Measurements from ENCODE around the gene GCSAML.
"Not testable (repeated sequence)": the region's sequence is repeated elsewhere in the genome, so short reads cannot be mapped to it uniquely, and the experiment has no call there.

Gene GCSAML

GRCh38 chr1:247548769-247549182 lies at the start of gene GCSAML:
TSS of gene GCSAML (plus strand) at chr1:247549134. CDS start at chr1:247549192, 58 bp downstream.
- no peak for DNase-seq

- no peak for DNase-seq
These were observed 48.1 kb upstream of the GCSAML start for GRCh38 chr1:247500865-247501264.

DNA sequence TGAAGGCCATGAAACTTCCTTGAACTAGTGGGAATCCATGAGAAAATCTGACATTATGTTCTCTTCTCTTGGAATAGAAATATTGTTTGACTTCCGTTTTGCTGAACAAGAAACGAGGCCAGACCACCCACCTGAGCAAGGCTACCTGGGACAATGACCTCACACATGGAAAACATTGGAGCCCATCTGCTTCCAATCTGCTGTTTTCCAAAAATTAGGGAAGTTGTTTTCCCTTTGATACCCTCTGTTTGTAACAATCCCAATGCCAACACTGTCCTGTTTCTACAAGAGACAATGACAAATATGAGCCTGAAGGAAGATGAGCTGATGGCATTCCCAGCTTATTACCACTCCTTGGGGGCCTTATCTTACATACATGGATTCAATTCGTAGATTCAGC lies 42.1 kb upstream of the GCSAML start:
- DNase-seq: no peak

DNA sequence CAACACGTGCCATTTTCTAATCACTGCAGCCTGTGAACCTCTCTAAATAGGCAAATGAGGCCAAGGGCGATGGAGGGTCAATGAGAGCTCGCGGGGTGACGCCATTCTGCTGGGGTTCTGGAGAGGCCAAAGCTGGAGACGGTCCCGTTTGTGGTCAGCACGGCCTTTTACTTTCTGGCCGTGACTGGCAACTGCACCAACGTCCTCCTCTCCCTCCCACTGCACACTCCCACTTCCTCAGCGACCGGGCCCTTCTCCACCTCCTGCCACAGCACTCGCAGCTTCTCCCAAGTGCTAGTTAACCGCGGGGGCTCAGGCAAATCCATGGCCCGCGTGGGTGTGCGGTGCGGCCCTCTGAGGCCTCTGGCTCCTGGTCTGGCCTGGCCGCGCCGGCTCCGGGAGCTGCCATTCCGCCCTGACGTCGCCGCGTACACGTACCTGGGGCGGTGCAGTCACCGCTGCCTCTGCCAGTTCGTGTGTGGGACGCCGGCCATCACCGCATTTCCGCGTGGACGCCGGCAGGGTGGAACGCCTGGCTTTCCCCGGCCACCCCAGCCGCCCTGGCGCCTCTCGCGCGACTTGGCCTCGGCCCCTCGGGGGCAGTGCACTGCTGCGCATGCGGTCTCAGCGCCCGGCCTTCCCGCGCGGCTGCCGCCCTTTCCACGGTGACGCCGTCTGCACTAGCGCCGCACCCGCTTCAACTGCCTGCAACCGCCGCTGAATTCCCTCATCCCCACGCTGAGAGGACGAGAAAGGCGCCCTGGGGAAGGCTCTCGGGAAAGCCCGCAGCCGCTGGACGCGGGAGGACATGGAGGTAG lies 30.9 kb upstream of the GCSAML start:
- no peak for DNase-seq

DNA sequence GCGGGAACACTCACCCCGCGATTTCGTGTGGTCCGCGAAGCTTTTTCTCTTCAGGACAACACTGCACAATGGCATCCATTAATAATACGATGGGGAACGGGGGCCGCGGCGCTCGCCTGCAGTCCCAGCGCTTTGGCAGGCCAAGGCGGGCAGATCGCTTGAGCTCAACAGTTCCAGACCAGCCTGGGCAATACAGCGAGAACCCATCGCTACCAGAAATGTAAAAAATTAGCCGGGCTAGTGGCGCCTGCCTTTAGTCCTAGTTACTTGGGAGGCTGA lies 30.4 kb upstream of the GCSAML start:
- DNase-seq: no peak

GRCh38 chr1:247521886-247522285 lies 27.0 kb upstream of the GCSAML start:
- not testable (repeated sequence) for DNase-seq

DNA sequence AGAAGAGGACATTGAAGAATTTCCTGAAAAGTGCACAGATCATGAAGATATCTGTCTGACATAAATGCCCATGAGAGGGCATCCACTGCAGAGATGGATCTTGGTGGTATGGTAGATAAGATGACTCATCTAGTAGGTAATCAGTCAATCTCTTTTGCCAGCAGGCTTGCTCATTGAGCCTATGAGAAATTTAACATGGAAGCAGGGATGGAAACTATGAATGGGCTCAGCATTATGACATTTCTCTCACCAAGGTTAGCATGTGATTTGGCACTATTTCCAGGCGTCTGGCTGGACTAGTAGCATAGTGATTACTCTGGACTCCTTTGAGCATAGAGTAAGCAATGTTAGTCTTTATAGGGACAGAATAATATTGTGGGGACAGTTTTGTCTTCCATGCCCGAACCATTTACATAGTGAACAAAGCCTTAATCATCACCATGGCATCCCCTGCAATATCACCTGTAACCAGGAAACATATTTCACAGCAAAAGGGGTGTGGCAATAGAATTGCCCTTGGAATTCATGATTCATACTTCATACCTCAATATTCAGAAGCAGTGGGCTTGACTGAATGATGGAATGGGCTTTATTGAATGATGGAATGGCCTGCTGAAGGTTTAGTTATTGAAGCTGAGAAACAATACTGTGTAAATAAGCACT lies 20.0 kb upstream of the GCSAML start:
- DNase-seq: no peak

- DNase-seq: no peak
These were observed 19.1 kb upstream of the GCSAML start for GRCh38 chr1:247529771-247530355.

GRCh38 chr1:247530785-247531184 lies 18.1 kb upstream of the GCSAML start:
- no peak for DNase-seq

GRCh38 chr1:247531937-247532336 lies 17.0 kb upstream of the GCSAML start:
- DNase-seq: no peak

GRCh38 chr1:247535402-247535801 lies 13.5 kb upstream of the GCSAML start:
- no peak for DNase-seq

DNA sequence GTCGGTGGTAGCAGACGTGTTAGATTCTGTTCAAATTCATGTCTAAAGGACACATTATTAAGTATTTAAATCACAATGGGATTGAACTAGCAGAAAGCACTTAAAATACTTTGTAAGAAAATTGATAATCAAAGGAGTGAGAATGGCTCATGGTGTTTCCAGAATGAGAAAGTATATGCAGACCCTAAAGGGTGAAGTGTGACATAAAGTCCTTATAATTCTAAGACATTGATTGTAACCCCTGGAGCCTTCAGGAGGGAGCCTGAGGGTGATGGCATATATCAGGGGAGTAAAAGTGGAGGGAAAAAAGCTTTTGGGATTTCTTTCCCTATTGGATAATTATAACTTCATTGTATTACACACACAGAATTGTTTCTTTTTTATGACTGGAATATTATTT lies 12.6 kb upstream of the GCSAML start, which contains the start of gene OR2C3:
Gene OR2C3 (minus strand): TSS at position 101 of the 400 bp plus-strand sequence. CDS start 3,929 bp downstream, outside the sequence.
- DNase-seq: no peak

DNA sequence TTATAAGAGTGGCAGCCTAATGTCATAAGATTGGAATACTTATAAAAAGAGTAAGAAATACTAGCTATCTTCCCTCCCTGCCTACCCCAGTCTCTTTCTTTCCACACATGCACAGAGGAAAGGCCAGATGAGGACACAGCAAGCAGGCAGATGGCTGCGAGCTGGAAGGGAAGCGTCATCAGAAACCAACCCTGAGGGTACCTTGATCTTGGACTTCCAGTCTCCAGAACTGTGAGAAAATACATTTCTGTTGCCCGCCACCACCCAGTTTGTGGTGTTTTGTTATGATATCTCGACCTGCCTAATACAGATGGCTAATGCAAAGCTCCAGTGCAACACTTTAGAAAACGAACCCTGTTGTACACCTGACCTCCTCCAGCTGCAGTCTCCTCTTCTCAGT lies 10.4 kb upstream of the GCSAML start:
- no peak for DNase-seq

GRCh38 chr1:247539215-247539614 lies 9.7 kb upstream of the GCSAML start:
- DNase-seq: no peak

DNA sequence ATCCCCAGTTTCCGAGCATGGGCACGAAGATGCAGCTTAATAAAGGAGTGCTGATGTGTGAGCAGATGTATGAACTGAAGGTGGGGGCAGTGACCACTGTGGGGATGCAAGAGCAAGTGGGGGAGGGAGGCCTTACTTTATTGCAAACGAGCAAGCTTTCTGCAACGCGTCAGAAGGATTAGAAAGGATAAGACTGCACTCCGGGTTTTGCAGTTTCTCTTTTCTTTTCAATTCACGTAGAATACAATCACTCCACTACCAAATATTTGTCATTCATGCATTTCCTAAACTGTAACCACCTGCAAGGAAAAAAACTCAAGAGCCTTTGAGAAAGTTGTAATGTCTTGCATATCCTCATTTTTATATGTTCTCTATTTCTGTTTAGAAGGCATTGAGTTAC lies 8.4 kb upstream of the GCSAML start:
- DNase-seq: no peak

DNA sequence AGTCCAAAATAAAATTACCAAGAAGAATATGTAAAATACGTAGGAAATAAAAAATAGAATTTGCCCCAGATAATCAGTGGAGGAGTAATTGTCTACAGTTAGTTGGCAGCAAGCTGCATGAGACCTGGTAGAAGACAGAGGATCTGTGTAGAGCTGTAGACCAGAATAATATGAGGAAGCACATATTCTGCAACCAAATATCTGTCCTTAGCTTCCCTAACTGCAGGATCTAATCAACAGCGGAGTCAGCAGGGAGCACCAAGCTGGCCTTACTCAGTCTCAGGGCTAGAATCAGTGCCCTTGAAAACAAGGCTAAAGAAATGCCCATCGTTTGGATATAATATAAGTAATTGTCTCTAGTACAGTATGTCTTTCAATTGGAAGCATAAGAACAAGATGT lies 6.1 kb upstream of the GCSAML start:
- DNase-seq: no peak

DNA sequence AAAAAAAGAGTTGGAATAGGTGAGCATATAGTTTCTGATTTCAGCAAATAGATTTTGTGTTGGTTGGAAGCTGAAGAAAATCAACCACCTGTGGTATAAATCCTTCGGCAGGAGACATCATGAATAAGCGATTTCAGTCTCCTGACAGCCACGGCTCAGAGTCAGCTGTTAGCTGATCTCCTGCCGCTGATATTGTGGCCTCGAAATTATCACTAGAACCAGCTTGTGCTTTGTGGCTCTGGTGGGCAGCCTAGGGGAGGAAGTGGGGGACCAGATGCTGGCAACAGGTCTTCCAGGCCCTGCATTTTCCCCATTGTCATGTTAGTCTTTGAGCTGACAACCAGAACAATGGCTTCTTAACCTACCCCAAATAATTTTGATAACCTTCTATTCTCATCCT lies 842 bp upstream of the GCSAML start:
- DNase-seq: no peak

- DNase-seq: no peak
These were observed 2.8 kb downstream of the GCSAML start for GRCh38 chr1:247551721-247552120.

DNA sequence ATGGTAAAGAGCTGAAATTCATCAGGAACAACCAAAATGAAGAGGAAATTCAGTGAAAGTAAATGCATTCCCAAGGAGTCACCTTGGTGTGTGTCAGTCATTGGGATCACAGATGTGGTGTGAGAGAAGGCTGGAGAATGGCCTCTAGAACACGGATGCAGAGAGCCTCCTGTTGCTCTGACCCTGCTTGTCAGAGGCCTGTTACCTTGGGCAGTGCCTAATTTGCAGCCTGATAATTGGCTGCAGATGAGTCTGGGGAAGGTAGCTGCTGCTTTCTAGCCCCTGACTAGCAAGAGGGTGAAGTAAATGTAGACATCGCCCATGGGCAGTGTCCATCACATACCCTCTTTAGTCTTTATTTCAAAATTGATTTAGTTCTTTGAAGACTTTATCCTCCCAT lies 3.3 kb downstream of the GCSAML start:
- DNase-seq: no peak

DNA sequence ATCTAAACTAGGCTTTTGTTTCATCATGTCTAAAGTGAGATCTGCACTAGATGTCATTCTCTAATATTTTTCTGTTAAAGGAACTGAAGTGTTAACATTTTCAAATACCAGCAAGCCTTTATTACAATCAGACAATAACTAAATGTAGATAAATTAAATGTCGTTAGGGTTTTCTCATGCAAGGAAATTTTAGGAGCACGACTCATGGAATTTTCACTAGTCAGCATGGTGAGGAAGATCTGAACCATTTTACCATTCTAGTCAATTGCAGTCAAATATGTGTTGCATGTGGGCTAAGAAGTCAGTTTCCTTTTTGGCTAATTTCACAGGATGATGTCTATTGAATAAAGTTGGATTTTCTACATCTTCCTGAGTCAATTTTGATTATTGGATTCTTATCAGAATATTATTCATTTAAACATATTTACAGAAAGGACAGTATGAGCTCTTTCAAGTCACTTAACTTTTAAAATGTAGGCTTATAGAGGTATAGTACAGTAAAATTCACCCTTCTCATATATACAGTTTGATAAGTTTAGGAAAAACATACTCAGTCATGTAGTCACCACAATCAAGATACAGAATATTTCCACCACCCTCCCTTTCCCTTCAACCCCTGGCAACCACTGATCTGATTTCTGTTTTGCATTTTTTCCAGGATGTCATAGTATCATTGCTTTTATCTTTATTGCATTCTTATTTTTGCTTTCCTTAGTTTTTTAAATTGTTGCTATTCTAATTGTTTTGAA lies 9.2 kb downstream of the GCSAML start:
- no peak for DNase-seq

- DNase-seq: no peak
These were observed 12.8 kb downstream of the GCSAML start for GRCh38 chr1:247561711-247562110.

DNA sequence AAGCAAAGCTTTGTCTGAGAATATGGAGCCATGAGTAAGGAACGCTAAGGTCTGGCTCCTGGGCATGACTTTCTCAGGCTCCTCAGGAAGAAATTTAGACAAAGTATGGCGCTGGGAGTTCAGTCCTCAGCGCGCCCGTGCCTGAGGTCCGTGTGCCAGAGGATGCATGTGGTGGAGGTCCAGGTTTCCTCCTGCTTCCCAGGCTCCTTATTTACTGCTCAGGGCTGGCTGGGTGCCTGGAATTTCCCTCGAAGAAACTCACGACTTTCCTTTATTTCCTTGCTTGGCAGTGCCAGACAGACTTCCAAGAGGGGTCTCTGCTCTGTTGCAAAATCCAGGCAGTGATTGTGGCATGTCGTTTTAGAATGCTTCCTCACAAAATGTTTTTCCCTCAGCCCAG lies 13.3 kb downstream of the GCSAML start:
- DNase-seq: no peak

DNA sequence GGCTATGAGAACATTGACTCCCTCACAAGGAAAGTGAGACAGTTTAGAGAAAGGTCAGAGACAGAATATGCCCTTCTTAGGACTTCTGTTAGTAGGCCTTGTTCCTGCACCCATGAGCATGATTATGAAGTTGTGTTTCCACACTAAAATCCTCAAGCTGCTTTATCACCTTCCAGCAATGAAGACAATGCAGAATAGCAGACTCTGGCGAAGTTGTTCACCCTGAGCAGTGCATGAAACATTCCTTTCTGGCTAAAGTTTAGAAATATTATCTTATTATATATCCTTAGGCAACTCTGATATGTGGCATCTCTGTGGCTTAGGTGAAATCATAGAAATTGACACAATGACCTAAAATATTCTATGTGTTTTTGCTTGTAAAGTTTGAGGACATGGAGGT lies 25.3 kb downstream of the GCSAML start:
- DNase-seq: no peak

DNA sequence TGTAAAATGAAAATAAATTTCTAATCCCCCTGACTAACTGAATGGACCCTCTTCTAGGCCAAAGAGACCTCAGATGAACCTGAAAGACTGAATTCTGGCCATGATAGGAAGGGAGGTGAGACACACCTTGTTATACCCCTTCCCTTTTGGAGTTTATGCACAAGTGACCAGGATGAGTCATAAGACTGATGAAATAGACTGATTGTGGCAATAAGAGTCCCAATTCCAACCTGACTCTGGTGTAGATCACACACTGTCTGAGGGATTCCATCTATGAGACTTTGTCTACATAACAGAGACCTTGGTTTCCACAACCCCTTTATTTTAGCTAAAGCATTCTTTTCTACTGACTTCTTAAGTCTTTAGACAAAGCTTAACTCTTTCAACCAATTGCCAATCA lies 25.7 kb downstream of the GCSAML start:
- DNase-seq: no peak
